ENCODE results near the gene SLC8A1. TPM values are rescaled to one million over a fixed set of nuclear protein-coding genes. Genes with fewer than 3 reads are reported as not detected.
"Not testable (repeated sequence)": the region's sequence is repeated elsewhere in the genome, so short reads cannot be mapped to it uniquely, and the experiment has no call there.

Gene SLC8A1
- total and polyA plus RNA-seq, 8 donors = 5.4 to 39.7 (median 6.6) TPM

DNA sequence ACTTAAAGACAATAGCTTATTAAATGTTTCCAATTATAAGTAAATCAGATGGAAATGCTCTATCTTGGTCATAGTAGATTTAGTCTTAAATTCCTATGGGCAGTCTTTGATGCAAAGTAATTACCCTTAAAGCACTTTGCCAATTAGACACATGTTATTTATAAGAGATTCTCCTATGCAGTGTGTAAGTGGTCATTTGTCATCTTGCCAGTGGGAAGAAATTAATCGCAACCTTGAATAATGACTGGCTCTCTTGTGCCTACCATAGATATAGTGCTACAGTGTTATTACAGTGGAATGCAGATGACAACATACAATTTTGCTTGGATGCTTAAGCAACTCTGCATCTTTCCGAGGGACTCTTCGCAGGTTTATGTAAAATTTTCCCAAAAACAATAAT, 361.8 kb downstream of the SLC8A1 start:
- intact Hi-C loops (cut with DNase I) = no loop called here
- H3K36me3 ChIP-seq = no peaks in the 10 kb centered on the region
- H3K4me3 ChIP-seq = no peak overlapping the region
- ATAC-seq (no peak), DNase-seq (no peak)
- no peak overlapping the region for H3K27ac ChIP-seq
- TF ChIP-seq, protein P1, sequence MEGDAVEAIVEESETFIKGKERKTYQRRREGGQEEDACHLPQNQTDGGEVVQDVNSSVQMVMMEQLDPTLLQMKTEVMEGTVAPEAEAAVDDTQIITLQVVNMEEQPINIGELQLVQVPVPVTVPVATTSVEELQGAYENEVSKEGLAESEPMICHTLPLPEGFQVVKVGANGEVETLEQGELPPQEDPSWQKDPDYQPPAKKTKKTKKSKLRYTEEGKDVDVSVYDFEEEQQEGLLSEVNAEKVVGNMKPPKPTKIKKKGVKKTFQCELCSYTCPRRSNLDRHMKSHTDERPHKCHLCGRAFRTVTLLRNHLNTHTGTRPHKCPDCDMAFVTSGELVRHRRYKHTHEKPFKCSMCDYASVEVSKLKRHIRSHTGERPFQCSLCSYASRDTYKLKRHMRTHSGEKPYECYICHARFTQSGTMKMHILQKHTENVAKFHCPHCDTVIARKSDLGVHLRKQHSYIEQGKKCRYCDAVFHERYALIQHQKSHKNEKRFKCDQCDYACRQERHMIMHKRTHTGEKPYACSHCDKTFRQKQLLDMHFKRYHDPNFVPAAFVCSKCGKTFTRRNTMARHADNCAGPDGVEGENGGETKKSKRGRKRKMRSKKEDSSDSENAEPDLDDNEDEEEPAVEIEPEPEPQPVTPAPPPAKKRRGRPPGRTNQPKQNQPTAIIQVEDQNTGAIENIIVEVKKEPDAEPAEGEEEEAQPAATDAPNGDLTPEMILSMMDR (IDR thresholded peaks at IDR 0.05) = no peak
- no peaks in the 10 kb centered on the region for H3K4me1 ChIP-seq
- no peaks in the 10 kb centered on the region for H3K9me3 ChIP-seq
- no peaks in the 10 kb centered on the region for H3K27me3 ChIP-seq

DNA sequence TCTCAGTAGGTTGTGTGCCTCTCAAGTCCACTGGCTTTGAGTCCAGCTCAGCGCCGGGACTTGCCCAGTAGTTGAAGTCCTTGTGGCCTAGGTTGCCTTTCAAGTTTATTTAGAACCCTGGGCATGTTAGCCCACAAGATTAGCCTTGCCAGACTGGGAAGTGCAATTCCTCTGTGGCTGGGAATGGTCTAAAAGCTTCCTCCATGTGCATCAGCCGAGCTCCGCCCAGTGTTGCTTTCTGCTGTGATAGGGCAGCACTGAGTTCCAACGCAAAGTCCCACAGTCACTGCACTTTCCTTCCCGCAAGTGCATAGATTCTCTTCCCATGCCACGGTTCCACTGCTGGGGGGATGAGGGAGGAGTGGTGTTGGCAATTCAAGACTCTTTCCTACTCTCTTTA, 364.0 kb downstream of the SLC8A1 start:
- TF ChIP-seq, protein P1 (IDR thresholded peaks at IDR 0.05) = no peak

DNA sequence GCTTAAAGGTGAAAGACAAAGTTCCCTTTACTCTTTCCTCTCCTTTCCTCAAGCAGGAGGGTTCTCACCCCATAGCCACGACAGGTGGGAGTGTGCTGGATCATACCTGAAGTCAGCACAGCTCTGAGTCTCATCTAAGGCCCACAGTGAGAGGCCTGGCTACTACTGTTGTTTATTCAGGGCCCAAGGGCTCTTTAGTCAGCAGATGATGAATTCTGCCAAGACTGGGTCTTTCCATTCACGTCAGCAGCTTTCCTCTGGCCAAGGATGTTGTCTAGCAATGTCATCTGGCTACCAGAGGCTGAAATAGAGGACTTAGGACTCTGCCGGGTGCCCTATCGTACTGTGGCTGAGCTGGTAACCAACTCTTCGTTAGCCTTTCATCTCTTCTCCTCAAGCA, 364.5 kb downstream of the SLC8A1 start:
- ATAC-seq = peak; percentile 71

More for the DNA sequence above, 364.0 kb downstream of the SLC8A1 start:
- DNase-seq (no peak), ATAC-seq (no peak)
- Histone ChIP-seq H3K36me3 (no peaks in the 10 kb centered on the region), H3K4me3 (no peak overlapping the region), H3K27me3 (no peaks in the 10 kb centered on the region), H3K4me1 (no peaks in the 10 kb centered on the region), H3K9me3 (no peaks in the 10 kb centered on the region), H3K27ac (no peak overlapping the region)
- intact Hi-C loops (cut with DNase I) = no loop called here

DNA sequence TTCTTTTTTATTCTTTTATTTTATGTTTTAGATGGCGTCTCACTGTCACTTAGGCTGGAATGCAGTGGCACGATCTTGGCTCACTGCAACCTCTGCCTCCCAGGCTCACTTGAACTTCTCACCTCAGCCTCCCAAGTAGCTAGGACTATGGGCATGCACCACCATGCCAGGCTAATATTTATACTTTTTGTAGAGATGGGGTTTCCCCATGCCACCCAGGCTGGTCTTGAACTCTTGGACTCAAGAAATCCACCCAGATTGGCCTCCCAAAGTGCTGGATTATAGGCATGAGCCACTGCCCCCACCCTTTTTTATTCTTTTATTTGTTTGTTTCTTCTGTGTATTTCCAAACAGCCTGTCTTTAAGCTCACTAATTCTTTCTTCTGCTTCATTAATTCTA, 366.1 kb downstream of the SLC8A1 start:
- Histone ChIP-seq H3K9me3 (no peaks in the 10 kb centered on the region), H3K4me3 (no peak overlapping the region), H3K27me3 (no peaks in the 10 kb centered on the region), H3K27ac (no peak overlapping the region), H3K4me1 (no peaks in the 10 kb centered on the region), H3K36me3 (no peaks in the 10 kb centered on the region)
- DNase-seq (no peak), ATAC-seq (no peak)
- TF ChIP-seq, protein P1 (IDR thresholded peaks at IDR 0.05) = no peak
- intact Hi-C loops (cut with DNase I) = no loop called here

More for the DNA sequence above, 364.5 kb downstream of the SLC8A1 start:
- Histone ChIP-seq H3K27me3 (no peaks in the 10 kb centered on the region), H3K4me1 (no peaks in the 10 kb centered on the region), H3K4me3 (no peak overlapping the region), H3K9me3 (no peaks in the 10 kb centered on the region), H3K36me3 (no peaks in the 10 kb centered on the region), H3K27ac (no peak overlapping the region)
- DNase-seq = no peak
- TF ChIP-seq, protein P1 (IDR thresholded peaks at IDR 0.05) = no peak
- intact Hi-C loops (cut with DNase I) = no loop called here

DNA sequence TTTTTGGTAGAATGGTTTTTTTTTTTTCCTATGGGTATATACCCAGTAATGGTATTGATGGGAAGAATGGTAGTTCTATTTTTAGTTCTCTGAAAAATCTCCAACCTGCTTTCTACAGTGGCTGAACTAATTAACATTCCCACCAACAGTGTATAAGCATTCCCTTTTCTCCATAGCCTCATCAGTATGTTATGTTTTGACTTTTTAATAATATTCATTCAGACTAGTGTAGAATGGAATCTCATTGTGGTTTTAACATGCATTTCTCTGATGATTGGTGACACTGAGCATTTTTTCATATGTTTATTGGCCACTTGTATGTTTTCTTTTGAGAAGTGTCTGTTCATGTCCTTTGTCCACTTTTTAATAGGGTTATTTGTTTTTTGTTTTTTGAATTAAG, 378.6 kb downstream of the SLC8A1 start:
- H3K4me1 ChIP-seq; ATAC-seq; H3K9me3 ChIP-seq; intact Hi-C loops (cut with DNase I); H3K4me3 ChIP-seq; DNase-seq; H3K27ac ChIP-seq; H3K27me3 ChIP-seq; H3K36me3 ChIP-seq: not testable (repeated sequence)

Measured in left lung (tissue), 10 donors.